HG03064 (cell line): ENCODE results near the gene ADRM1.

ENCODE experiments used
- ATAC-seq: cut with Tn5 transposase; IDR thresholded peaks from one replicate; pipeline ENCODE4 v1.9.1; 2021; ENCODE audit warnings: low read depth; ENCODE audit not compliant: unreplicated experiment

The ADRM1 gene

GRCh38 chr20:62302341-62303061, at the start of gene ADRM1:
Gene ADRM1 (plus strand): TSS chr20:62302997. CDS start chr20:62303569, 572 bp downstream.
- peak; percentile 85 for ATAC-seq

GRCh38 chr20:62253398-62253797, 49.4 kb upstream of the ADRM1 start:
- no peak for ATAC-seq

- ATAC-seq, result no peak
These were observed 48.6 kb upstream of the ADRM1 start for GRCh38 chr20:62254021-62254724.

- no peak for ATAC-seq
These were observed 46.8 kb upstream of the ADRM1 start for GRCh38 chr20:62255976-62256375.

- ATAC-seq, result no peak
These were observed 44.1 kb upstream of the ADRM1 start for GRCh38 chr20:62258499-62259293.

- no peak for ATAC-seq
These were observed 43.6 kb upstream of the ADRM1 start for GRCh38 chr20:62259294-62259565.

- no peak for ATAC-seq
These were observed 40.7 kb upstream of the ADRM1 start for GRCh38 chr20:62262064-62262463.

- ATAC-seq, result no peak
These were observed 39.4 kb upstream of the ADRM1 start for GRCh38 chr20:62263396-62263795.

GRCh38 chr20:62265365-62265764, 37.4 kb upstream of the ADRM1 start:
- no peak for ATAC-seq

GRCh38 chr20:62266340-62266739, 36.5 kb upstream of the ADRM1 start:
- no peak for ATAC-seq

GRCh38 chr20:62266851-62267250, 35.9 kb upstream of the ADRM1 start:
- ATAC-seq, result no peak

- ATAC-seq, result no peak
These were observed 35.3 kb upstream of the ADRM1 start for GRCh38 chr20:62267543-62267942.

GRCh38 chr20:62268228-62268900, 34.4 kb upstream of the ADRM1 start:
- ATAC-seq, result no peak

- no peak for ATAC-seq
These were observed 33.4 kb upstream of the ADRM1 start for GRCh38 chr20:62269378-62269777.

- no peak for ATAC-seq
These were observed 32.9 kb upstream of the ADRM1 start for GRCh38 chr20:62269871-62270270.

- ATAC-seq, result no peak
These were observed 30.6 kb upstream of the ADRM1 start for GRCh38 chr20:62272200-62272599.

GRCh38 chr20:62273416-62273815, 29.4 kb upstream of the ADRM1 start:
- ATAC-seq, result no peak

GRCh38 chr20:62274332-62274950, 28.4 kb upstream of the ADRM1 start:
- ATAC-seq, result no peak

- ATAC-seq, result no peak
These were observed 27.6 kb upstream of the ADRM1 start for GRCh38 chr20:62275219-62275618.

- no peak for ATAC-seq
These were observed 26.4 kb upstream of the ADRM1 start for GRCh38 chr20:62276439-62276838.

GRCh38 chr20:62277253-62277652, 25.5 kb upstream of the ADRM1 start:
- no peak for ATAC-seq
